ENCODE results near the gene ASB14. TPM values are rescaled to one million over a fixed set of nuclear protein-coding genes. Genes with fewer than 3 reads are reported as not detected.

ASB14 gene
- total and polyA plus RNA-seq, 8 donors, result 0.02 to 0.16 (median 0.11) TPM; not detected in 5

GRCh38 chr3:57278237-57278636 lies 14.2 kb downstream of the ASB14 start:
- FAIRE-seq, result no peak
- no peaks in the 10 kb centered on the region for H3K9me3 ChIP-seq
- ATAC-seq, result no peak
- no peak overlapping the region for H3K27ac ChIP-seq
- no peak for DNase-seq
- WGBS, 2 donors, result 100% methylated on average over 1 of the region's 1 CpG
- H3K27me3 ChIP-seq, result no peaks in the 10 kb centered on the region
- TF ChIP-seq CTCF (IDR thresholded peaks at IDR 0.05), result no peak
- no peak overlapping the region for H3K4me3 ChIP-seq
- peaks cover 0 to 4% (median 4%) of the 10 kb centered on the region in 3 donors for H3K36me3 ChIP-seq
- H3K4me1 ChIP-seq, result no peaks in the 10 kb centered on the region
- intact Hi-C loops (cut with DNase I), result no loop called here

- Histone ChIP-seq H3K36me3 (peaks cover 0 to 5% (median 4%) of the 10 kb centered on the region in 3 donors), H3K4me3 (no peak overlapping the region), H3K4me1 (no peaks in the 10 kb centered on the region), H3K9me3 (no peaks in the 10 kb centered on the region), H3K27me3 (no peaks in the 10 kb centered on the region), H3K27ac (no peak overlapping the region)
- no peak for ATAC-seq
- WGBS, 2 donors, result 96 to 97% methylated on average over 2 of the region's 2 CpGs
- FAIRE-seq, result no peak
- TF ChIP-seq CTCF (IDR thresholded peaks at IDR 0.05), result no peak
- intact Hi-C loops (cut with DNase I), result no loop called here
- DNase-seq, result no peak
Observed at GRCh38 chr3:57275393-57275792, 17.1 kb downstream of the ASB14 start.

GRCh38 chr3:57274845-57275244 lies 17.6 kb downstream of the ASB14 start:
- no peaks in the 10 kb centered on the region for H3K4me1 ChIP-seq
- TF ChIP-seq CTCF (IDR thresholded peaks at IDR 0.05), result no peak
- no peak for FAIRE-seq
- intact Hi-C loops (cut with DNase I), result no loop called here
- no peak for ATAC-seq
- no peak for DNase-seq
- H3K4me3 ChIP-seq, result no peak overlapping the region
- peaks cover 0 to 11% (median 4%) of the 10 kb centered on the region in 3 donors for H3K36me3 ChIP-seq
- no peak overlapping the region for H3K27ac ChIP-seq
- H3K9me3 ChIP-seq, result no peaks in the 10 kb centered on the region
- 97 to 99% methylated on average over 6 of the region's 6 CpGs for WGBS, 2 donors
- H3K27me3 ChIP-seq, result no peaks in the 10 kb centered on the region

- no peak overlapping the region for H3K4me3 ChIP-seq
- 95 to 98% methylated on average over 1 of the region's 1 CpG for WGBS, 2 donors
- no peaks in the 10 kb centered on the region for H3K27me3 ChIP-seq
- no peaks in the 10 kb centered on the region for H3K4me1 ChIP-seq
- no peak for DNase-seq
- no peak for ATAC-seq
- H3K9me3 ChIP-seq, result no peaks in the 10 kb centered on the region
- no peak overlapping the region for H3K27ac ChIP-seq
- H3K36me3 ChIP-seq, result peaks cover 0 to 37% (median 16%) of the 10 kb centered on the region in 3 donors
- no peak for FAIRE-seq
- intact Hi-C loops (cut with DNase I), result no loop called here
- no peak for TF ChIP-seq CTCF (IDR thresholded peaks at IDR 0.05)
Observed at GRCh38 chr3:57268416-57268815, 24.1 kb downstream of the ASB14 start.

GRCh38 chr3:57261929-57262328 lies 30.6 kb downstream of the ASB14 start:
- WGBS, 2 donors, result 93 to 94% methylated on average over 3 of the region's 3 CpGs
- Histone ChIP-seq H3K27ac (no peak overlapping the region), H3K36me3 (peaks cover 0 to 59% (median 31%) of the 10 kb centered on the region in 3 donors), H3K9me3 (no peaks in the 10 kb centered on the region), H3K27me3 (no peaks in the 10 kb centered on the region), H3K4me1 (no peaks in the 10 kb centered on the region), H3K4me3 (no peak overlapping the region)
- intact Hi-C loops (cut with DNase I), result no loop called here
- DNase-seq (no peak), ATAC-seq (no peak), FAIRE-seq (no peak)
- TF ChIP-seq CTCF (IDR thresholded peaks at IDR 0.05), result no peak
